Activated T-helper 9 cell treated with anti-CD3 and anti-CD28 coated beads, Interleukin-2, amount 50 U/mL, for 16 hours (primary cell): ENCODE measurements around the gene NOL4L.

Experiments
- DNase-seq: peaks from one replicate; pipeline ENCODE4 v3.0.0-alpha.2; 2020; ENCODE audit warnings: low read depth

NOL4L gene

DNA sequence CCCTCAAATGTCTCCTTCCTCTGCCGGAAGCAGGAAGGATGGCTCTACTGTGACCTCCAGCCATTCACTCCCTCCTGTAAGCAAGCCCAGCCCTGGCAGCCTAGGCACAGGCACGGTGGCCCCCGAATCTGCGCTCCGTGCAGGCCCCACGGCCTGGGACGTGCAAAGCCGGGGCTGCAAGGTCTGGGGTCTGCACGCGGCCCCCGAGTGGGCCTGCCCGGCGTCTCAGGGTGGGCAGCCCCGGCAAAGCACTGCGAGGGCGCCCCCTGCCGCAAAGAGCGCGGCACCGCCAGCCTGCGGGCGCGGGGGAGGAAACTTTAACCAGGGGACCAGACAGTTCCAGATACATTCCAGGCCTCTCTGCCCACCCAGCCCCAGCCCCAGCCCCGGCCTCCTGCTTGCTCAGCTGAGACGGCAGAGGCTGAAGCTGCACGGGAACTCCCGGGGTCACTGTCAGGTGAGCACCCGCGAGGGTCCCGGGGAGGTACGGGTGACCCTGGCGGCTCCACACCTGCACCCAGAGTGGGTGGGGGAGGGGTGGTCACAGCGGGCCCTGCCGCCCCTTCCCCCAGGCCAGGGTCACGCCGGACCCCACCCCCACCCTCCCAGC lies 128.2 kb downstream of the NOL4L start:
- no peak for DNase-seq

DNA sequence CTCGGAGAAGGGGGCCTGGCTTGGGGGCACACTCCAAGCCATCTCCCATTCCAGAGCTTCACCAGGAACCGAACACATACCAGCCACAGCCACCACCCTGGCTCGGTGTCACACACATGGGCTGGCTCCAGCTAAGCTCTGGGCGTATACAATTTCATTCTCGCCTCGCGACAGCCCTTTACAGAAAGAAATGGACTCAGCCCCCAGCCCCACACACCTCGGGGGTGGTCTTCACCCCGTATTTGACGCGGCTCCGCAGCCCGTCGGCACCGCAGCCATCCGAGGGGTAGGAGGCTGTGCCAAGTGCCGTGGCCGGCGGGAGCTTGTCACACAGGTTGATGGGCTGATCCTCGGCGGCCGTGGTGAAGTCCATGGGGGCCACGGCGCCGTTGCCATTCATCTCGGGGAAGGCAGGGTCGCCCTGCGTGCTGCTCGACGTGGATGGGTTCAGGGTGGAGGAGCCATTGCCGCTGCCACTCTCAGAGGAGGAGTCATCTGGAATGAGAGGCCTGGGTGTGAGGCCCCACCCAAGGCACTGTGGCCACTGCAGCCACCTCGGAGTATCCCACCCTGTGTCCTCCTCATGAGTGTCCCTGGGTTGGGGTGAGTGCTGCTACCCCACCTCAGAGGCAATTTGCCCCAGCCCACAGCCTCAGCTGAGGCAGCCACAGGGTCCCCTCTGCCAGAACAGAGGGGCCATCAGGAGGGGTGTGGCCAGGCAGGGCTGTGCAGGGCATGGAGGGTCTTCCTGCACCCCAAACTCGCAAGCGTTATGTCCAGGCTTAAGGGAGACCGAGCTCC lies 129.0 kb downstream of the NOL4L start:
- no peak for DNase-seq

DNA sequence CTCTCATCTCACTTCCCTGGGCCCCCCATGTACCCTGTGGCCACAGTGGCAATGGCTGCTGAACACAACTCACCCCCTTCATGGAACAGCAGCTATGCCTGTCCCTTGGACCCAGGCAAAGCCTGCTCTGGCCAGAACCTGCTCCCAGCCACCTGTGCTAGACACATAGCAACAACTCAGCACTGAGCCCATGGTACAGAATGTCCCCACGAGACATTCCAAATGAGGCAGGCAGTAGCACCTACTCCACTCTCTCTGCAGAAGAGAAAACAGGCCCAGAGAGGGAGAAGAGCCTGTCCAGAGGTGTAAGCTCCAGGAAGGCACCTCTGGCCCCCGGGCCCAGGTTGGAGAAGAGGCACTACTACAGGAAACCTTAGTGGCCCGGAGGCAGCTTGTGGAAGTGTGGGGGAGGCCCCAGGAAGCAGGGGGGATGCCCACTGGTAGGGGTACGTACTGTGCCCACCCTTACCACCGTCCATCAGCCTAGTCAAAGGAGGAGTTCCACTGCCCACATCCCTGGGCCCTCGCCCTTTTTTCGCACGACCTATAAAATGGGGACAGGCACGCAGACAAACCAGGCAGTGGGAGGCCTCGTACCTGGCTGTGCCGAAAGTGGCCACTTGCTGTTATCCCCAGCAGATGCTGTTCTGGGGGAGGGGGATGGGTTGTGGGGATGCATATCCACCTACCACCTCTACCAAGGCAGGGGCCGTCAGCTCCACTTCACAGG lies 129.8 kb downstream of the NOL4L start:
- DNase-seq, result no peak

DNA sequence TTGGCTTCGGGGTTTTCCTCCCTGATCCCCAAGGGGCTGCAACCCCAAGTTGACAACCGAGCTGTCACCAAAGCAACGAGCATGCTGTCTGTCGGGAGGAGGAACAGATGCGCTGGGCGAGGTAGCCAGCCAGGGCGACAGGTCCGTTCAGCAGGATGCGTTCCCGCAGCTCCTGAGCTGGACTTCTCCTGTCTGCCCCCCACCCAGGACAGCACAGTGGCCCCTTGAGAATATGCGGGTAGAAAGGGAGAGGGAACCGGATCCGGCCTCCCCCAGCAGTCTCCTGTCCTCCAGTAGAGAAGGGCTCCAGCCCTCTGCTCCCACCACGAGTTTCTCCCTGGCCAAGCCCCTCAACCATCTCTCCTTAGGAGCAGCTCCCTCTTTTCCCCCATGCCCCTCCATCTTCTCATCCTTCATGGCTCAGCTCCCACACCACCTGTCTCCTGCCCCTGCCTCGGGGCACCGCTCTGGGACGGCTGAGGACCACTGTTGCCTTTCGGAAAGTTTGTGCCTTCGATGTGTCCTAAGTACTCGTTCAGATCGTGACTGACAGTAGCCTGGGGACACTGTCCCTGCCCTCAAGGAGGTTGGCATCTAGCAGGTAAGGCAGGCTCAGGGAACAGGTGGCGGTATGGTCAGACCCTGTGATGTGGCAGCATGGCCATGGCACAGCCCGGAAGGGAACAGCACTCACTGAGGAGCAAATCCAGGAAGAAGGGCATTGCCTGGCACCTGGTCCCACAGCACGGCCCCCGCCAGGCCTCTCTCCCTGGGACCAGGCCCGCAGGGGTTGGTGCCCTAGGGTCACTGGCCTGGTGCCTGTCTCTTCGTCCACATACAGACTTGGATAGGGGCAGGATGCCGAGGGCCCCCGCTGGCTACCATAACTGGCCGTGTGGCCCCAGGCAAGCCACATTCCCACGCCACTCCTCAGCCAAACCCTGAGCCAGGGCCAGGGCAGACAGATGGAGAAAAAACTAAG lies 130.7 kb downstream of the NOL4L start:
- no peak for DNase-seq

DNA sequence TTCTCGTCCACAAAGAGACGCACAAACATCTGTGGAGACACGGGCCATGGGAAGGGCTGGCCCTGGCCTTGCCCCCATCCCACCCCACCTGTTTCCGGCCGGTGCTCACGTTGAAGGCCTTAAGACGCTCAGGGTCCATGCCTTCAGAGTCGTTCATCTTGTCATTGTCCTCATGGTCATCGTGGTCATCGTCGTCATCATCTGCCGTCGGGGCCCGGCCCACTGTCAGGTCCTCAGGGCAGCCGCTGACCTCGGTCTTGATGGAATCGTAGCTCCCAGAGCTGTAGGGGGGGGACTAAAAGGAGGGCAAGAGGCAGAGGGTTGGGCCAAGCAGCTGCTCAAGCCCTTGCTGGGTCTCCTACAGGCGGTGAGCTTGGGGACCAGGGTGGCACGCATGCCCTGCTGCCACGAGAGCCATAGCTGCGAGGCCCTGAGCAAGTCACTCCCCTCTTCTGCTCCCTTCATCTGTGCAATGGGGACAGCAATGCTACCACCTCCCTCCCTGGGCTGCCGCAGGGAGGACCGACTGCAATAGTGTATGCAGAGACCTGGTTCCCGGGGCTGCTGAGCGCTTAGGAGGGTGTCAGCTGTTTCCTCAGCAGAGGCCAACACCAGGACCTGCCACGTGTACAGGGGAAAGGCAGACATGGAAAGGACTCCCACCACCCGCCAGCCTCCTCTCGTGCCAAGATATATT lies 131.5 kb downstream of the NOL4L start:
- no peak for DNase-seq

DNA sequence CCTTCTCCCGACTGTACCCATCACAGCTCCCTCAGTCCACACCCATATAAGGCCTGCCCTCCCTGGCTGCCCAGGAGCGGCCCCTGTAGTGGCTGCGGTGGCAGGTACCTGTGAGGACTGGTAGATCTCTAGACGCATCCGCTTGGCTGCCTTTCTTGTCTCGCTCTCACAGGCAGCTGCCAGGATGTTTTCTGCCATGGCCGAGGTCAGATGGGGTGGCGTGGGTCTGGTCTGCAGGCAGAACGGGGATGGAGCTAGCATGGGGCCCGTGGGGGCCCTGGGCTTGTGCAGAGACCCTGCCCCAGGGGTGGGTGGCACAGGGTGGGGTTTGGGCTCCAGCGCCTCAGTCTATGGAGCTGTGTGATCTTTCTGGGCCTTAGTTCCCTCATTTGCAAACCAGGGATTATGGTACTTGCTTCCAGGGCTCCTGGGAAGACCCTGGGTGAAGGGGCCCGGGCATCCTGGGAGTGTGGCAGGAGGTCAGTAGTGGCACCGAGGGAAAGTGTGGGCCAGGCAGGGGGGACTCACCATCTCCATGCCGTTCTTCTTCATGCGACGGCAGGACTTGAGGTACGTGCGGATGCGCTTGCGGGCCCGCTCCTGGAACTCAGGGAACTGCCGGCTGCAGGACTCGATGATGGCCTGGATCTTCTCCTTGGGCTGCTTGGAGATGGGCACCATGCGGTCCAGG lies 132.2 kb downstream of the NOL4L start:
- no peak for DNase-seq

DNA sequence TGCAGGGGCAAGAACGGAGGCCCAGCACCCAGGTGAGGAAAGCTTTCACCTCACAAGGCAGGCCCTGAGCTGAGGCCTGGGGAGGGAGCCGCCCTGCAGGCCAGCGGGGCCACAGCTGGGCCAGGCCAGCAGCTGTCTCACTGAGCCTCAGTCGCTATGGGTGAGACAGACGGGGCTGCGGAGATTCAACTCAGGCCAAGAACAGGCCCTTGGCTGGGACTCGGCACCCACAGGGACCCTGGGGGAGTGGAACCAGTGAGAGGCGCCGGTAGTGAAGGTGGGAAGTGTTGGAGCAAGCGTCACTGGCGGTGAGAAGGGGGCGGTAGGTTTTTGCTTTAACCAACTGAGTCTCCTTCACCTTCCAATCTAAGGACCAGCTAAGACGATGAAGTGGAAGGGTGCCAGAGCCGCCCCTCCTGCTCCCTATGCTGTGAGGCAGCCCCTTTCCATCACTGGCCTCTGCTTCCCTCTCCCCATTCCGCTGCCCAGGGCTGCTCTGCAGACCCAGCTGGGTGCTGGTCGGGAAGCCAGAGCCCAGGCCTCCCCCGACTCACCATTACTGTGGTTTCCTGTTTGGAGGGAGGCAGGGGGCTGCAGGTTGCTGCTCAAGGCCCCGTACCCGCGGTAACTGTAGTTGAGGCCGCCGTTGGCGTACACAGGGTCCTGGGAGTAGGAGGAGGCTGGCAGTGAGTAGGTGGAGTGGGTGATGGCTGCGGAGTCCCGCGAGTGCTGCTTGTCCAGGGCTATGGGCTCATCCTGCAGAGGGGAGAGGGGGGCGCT lies 133.3 kb downstream of the NOL4L start:
- no peak for DNase-seq

DNA sequence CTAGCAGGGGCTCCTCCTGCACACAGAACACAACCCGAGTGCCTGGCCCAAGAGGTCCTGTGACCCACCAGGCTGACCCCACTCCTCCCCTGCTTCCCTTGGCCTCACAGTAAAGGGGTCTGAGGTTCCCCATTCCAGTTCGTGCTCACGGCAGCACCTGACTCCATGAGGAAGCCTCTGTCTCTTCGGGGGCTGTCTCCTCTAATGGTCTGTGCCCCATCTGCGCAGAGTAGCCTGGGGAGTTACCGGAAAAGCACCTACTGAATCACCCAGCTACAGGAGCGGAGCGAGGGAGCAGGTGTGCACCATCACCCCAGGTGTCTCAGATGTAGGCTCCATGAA lies 133.8 kb downstream of the NOL4L start:
- no peak for DNase-seq

DNA sequence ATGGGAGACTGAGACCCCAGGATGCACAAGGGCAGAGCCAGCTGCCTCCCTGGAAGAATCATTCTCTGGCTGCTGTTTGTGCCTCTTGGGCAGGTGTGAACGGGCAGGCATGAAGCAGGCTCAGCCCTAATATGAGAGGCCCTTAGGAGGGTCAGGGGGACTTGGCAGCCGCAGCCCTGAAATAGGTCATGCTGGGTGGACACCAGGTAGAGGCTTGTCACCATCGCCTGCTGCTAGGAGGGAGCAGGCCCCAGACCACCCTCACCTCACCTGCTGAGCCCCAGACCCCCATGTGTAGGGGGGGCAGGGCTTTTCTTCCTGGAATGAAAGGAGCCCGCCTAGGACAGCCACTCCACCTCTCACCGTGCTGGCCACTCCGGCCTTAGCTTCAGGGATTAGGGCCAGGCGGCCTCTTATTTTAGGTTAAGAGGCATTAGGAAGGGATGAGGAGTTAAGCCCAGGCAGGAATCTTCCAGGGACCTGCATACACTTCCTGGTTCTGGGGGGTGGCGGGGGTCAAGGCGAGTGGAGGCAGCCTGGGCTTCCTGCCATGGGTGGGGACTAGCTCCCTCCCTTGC lies 134.6 kb downstream of the NOL4L start:
- no peak for DNase-seq

DNA sequence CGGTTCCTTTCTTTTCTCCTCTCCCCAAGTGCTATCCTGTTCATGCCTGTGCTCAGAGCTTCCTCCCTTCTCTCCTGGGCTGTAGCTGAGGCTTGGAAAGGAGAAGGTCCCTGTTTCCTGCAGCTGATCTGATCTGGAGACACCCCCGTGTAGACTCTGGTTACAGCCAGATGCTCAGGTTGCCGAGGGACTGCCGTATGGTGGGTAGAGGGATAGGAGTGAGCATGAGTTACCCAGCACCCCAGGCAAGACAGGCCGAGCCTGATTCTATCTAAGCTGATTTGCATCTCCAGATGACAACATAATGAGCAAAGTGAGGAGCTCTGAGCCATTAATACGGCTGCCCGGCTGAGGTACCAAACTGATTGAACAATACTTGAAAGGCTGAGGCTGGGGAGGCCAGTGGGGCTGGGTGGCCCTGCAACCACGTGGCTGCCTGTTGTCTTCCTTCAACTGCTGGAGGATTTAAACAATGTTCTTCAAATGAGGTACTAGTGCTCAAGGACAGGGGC lies 135.2 kb downstream of the NOL4L start:
- DNase-seq, result no peak

DNA sequence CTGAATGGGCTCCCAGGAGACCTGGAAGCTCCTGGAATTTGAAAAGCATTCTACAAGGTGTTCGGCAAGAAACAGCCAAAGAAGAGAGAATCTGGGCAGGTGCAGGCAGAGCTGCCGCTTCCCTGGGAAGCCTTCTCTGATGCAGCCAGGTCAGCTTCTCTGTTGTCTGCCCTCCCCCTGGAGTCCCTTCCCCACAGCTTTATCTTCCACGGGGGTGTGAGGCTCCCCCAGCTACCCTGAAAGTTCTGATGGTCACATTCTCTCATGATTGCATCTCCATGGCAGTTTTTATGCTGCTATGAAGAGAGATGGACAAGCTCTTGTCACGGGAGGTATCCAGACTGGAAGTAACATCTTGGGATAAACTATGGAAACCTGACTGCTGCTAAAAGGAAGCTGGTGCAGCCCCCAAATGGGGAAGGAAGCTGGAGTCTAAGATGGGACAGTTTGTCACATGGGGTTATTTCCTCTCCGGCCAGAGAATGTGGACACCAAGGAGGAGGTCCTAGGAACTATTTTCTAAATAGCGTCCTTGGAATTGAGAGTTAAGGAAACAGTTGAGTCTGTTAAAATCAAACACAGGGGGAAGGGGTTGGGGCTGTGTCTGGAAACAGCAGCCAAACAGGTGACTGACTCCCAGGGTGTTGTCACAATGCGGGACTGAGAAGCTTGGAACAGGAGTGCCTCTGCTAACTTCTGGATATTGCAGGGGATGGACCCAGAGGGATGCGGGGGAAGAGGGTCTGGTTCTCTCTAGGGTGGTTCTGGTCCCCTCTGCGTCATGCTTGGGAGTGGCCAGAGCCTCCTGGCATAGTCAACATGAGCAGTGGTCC lies 135.9 kb downstream of the NOL4L start:
- DNase-seq, result no peak

DNA sequence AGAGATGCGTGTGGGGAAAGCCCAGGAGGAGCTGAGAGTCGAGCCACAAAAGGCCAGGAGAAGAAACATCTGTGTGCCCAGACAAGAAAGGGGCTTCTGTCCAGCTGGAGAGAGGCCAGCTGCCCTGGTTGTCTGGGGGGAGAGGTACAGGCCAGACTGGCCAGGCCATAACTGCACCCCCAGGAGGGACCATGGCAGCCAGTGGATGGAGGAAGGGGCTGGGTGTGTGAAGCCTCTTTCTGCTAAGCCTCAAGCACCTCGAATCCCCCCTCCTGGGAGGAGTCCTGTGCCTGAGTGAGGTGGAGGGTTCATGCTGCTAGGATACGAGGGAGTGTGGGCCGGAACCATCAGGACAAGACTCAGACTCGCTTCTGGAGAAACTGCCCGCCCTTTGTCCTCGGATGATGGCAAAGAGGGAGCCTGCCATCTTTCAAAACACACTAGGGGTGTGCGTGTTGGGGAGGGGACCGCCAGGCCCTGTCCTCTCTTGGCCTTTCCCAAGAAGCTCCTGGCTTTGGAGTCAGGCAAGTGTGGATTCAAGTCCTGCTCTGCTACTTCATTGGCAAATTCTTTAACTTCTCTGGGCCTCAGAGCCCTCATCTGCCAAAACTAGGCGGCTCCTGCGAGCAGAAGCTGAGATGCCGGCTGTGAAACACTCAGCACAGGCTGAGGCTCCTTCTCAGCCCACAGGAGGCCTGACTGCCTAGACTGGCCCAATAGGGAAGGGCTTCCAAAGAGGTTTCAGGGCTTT lies 136.7 kb downstream of the NOL4L start:
- DNase-seq, result no peak

DNA sequence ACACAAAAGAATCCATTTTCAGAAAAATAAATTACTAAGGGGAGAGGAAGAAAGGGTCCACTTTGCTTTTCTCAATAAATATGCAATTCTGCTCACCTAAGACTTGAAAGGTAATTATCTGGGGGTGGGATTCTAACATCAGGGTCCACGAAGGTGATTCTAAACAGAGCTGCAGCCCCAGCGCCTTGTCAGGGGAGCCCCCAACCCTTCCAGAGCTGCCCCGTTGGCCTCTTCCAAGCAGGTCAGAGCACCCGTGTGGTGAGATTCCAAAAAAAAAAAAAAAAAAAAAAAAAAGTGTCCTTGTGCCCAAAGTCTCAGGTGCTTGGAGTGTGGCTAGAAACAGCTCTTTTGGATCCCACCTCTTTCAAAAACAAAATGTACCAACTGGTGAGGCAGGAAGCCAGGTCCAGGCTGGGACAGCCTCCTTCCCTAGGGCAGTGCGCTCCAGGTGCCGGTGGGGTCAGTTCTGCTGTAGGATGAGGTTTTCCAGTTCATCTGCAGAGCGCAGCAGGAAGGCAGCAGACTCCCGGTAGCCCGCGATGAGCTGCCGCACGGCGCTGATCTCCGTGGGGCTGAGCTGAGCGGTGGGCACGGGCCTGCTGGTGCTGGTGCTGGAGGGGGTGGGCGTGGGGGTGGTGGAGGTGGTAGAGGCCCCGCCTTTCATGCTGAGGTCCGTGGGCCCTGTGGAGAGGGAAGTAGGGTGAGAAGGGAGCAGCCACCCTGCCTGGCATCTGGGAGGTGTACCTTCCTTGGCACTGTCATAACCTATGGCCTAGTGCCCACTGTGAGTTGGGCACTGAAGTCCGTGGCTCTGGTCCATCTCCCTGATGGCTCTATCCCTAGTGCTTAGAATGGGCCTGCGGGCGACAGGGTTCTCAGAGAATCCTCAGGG lies 137.8 kb downstream of the NOL4L start:
- no peak for DNase-seq

DNA sequence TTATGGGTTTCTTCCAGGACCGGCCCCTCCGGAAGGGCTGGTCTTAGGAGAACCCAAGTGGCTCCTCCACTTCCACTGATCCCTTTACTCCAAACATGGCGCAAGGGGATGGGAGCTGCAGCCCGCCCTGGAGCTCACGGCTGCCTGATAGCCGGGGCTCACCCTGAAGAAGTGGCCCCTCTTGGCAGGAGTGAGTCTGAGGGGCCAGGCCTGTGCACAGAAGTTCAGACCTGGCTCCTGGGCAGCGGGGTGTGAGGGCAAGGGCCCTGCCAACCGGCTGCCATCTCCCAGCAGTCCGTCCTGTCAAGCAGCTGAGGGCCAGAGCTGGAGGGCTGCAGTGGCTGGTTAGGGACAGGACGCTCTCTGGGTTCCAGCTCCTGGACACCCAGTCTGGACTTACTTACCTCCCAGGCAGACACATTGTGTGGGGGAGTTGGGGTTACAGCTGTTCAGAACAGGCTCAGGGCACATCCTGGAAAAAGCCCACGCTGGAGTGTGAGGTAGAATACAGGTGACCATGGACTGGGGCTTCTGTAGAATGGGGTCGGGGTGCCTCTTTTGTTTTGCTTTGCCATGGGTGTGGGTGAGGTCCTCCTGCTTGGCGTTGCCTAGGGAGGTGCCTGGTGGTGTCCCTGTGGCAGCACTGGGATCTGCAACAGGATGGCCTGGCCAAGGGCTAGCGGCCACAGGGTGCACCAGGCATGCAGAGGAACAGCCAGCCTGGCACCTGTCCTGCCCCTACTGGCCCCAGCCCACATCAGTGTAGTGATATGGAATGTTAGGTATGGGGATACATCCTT lies 138.6 kb downstream of the NOL4L start:
- DNase-seq, result no peak

DNA sequence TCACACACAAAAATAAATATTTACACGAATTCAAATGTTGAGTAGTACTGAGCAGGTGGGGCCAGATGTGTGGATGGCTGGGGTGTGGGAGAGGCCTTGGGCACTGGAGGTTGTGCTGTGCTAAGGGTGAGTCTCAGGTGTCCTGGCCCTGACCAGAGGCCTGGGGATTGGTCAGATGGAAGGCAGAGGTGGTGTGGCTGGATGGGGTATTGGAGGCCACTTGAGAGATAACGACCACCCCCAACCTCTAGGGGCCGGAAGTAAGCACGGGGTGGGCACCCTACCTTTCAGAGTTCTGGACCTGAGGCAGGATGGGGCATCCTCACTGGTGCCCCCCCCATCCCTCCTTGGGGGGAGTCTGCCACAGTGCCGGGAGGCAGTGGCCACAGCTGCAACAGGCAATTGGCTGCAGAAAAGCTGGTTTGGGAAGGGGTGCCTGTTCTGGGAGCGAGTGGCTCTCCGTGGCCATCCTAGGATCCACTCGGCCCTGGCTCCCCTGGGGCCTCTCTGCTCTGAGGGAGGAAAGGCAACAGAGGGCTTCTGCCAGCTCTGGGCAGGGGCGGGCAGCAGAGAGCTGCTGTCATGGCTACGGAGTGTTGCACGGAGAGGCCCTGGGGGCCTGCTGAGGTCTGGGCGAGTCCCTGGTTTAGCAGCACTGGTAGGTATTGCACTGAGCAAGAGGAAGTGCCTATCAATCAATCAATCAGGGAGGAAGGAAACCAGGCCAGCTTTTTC lies 139.4 kb downstream of the NOL4L start:
- no peak for DNase-seq
